ENCODE data around the gene PACRG. TPM values are rescaled to one million over a fixed set of nuclear protein-coding genes. Genes with fewer than 3 reads are reported as not detected.

The PACRG gene
- total and polyA plus RNA-seq, 2 donors (not counting 3 experiments of a cell fraction or from before 2014, with no cell fraction given): 0.08 TPM; not detected in 1

DNA sequence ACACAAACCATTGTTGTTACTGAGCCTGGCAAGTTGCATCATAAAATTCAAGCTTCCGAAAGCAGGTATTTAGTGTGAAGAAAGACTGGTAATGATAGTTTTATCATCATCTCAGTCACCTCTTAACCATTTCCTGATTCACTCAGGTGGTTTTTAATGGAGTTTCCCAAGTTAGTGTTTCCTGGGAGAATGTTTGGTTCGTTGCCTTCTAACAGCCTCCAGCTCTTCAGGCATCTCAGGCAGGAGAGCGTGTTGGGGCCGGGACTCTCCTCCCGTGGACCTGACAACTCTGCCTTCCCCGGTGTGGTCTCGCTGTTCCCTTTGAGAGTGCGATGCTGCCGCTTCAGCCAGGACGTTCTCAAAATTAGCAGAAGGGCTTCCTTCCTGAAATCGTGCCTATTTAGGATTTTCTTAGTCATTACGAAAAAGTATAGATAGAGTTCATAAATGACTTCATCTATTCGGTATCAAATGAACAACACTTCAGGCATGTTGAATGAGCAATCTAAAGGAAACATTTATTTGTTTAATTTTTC is 581.8 kb downstream of the PACRG start:
- DNase-seq (ENCODE audit: low read depth, low spot score) (peak; percentile 63), FAIRE-seq (peak; percentile 83)
- Histone ChIP-seq H3K79me2 (ENCODE audit: control insufficient read depth, insufficient read depth, low read length) (no peaks in the 10 kb centered on the region), H3K9ac (replicated peaks; ENCODE audit: extremely low read depth, insufficient read depth, low read length) (peak overlapping the region; percentile 27), H3K4me1 (ENCODE audit: control insufficient read depth, extremely low read depth, insufficient read depth, low read length) (peaks cover 25% of the 10 kb centered on the region), H3K9me1 (replicated peaks; ENCODE audit: control insufficient read depth, extremely low read depth, insufficient read depth, low read length) (no peaks in the 10 kb centered on the region), H3K36me3 (ENCODE audit: control insufficient read depth in 2 of 2, extremely low read depth in 1 of 2, insufficient read depth in 2 of 2, low read length in 2 of 2) (no peaks in the 10 kb centered on the region), H2AFZ (ENCODE audit: low read depth, low read length) (peak overlapping the region; percentile 52), H4K20me1 (replicated peaks; ENCODE audit: control insufficient read depth, extremely low read depth, insufficient read depth, low read length) (no peaks in the 10 kb centered on the region), H3K4me2 (ENCODE audit: insufficient read depth, low read length) (peak overlapping the region; percentile 37), H3K27me3 (ENCODE audit: control insufficient read depth in 2 of 2, insufficient read depth in 2 of 2, low read length in 2 of 2) (no peaks in the 10 kb centered on the region), H3K9me3 (replicated peaks; ENCODE audit: control insufficient read depth, insufficient read depth, low read length) (no peaks in the 10 kb centered on the region), H3K27ac (ENCODE audit: insufficient read depth, low read depth, low read length) (peak overlapping the region; percentile 63), H3K4me3 (replicated peaks in 1 of 3; ENCODE audit: insufficient read depth in 1 of 3, low read depth in 1 of 3, low read length in 3 of 3) (no peak overlapping the region)
- TF ChIP-seq POLR2AphosphoS5 (IDR thresholded peaks at IDR 0.05; ENCODE audit: insufficient read depth, low read depth, low read length) (peak; percentile 16), MYC (IDR thresholded peaks at IDR 0.05; ENCODE audit: low read depth, low read length) (no peak), JUN (IDR thresholded peaks at IDR 0.05; ENCODE audit: borderline replicate concordance, insufficient read depth, insufficient read length, low read depth) (peak; percentile 63), EZH2 (IDR thresholded peaks at IDR 0.05; ENCODE audit: borderline replicate concordance, low read depth, low read length, severe bottlenecking) (no peak), GATA2 (IDR thresholded peaks at IDR 0.05; ENCODE audit: insufficient read depth, insufficient read length, low read depth, low read length) (peak; percentile 4), POLR2A (IDR thresholded peaks at IDR 0.05; ENCODE audit: low read depth, low read length) (no peak), FOS (IDR thresholded peaks at IDR 0.05; ENCODE audit: borderline replicate concordance, insufficient read depth, low read length) (peak; percentile 46)
- TF ChIP-seq, protein P1, sequence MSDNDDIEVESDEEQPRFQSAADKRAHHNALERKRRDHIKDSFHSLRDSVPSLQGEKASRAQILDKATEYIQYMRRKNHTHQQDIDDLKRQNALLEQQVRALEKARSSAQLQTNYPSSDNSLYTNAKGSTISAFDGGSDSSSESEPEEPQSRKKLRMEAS (IDR thresholded peaks at IDR 0.05; ENCODE audit: insufficient read depth, insufficient read length): no peak
- TF ChIP-seq, protein P2, sequence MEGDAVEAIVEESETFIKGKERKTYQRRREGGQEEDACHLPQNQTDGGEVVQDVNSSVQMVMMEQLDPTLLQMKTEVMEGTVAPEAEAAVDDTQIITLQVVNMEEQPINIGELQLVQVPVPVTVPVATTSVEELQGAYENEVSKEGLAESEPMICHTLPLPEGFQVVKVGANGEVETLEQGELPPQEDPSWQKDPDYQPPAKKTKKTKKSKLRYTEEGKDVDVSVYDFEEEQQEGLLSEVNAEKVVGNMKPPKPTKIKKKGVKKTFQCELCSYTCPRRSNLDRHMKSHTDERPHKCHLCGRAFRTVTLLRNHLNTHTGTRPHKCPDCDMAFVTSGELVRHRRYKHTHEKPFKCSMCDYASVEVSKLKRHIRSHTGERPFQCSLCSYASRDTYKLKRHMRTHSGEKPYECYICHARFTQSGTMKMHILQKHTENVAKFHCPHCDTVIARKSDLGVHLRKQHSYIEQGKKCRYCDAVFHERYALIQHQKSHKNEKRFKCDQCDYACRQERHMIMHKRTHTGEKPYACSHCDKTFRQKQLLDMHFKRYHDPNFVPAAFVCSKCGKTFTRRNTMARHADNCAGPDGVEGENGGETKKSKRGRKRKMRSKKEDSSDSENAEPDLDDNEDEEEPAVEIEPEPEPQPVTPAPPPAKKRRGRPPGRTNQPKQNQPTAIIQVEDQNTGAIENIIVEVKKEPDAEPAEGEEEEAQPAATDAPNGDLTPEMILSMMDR (IDR thresholded peaks at IDR 0.05; ENCODE audit: extremely low read depth in 1 of 2, insufficient read depth in 1 of 2, low read depth in 1 of 2, low read length in 2 of 2): no peak
- dilution Hi-C loops (cut with MboI; ENCODE audit: extremely low pct_ligation_motif_present, low sequenced_read_pairs): no loop called here
- CTCF ChIA-PET: interaction anchor here (0.9 to 4.4 kb wide), 3 partner anchors 13 to 110 kb away, joined by 3 to 26 read pairs (median 3); no protein-coding TSS in a partner anchor
- no TSS peak for BruUV-seq (replicated peaks)
- intact Hi-C loops (cut with micrococcal nuclease): loop anchor here (1.0 to 2.0 kb wide), 6 partner anchors 19 to 107 kb away; no protein-coding TSS in a partner anchor
- POLR2A ChIA-PET: no interaction called here
